PFSK-1 (cell line): ENCODE measurements around the gene FANCL.

Experiments used
- FOXP2 ChIP-seq: optimal IDR thresholded peaks from 2 replicates; pipeline ENCODE3; 2011; ENCODE audit warnings: borderline replicate concordance, control low read depth, inconsistent platforms; ENCODE audit not compliant: insufficient read depth; ENCODE audit errors: extremely low read length, extremely low read depth
- POLR2AphosphoS5 ChIP-seq: IDR thresholded peaks from 2 replicates; pipeline ENCODE4 v1.6.1; 2012; ENCODE audit warnings: low read depth, mild to moderate bottlenecking, control low read depth, low read length, moderate library complexity
- REST ChIP-seq, 2 experiments: IDR thresholded peaks; 2 replicates each; pipeline versions ENCODE4 v1.6.1 to v1.8.0; 2011 to 2012; ENCODE audit warnings: low read depth in 2 of 2, low read length in 2 of 2, control low read depth in 1 of 2, inconsistent platforms in 1 of 2, mild to moderate bottlenecking in 1 of 2, moderate library complexity in 1 of 2; ENCODE audit not compliant: insufficient read depth in 1 of 2
- SIN3A ChIP-seq: IDR thresholded peaks from 2 replicates; pipeline ENCODE4 v1.6.1; 2012; ENCODE audit warnings: mild to moderate bottlenecking, low read length, moderate library complexity, borderline replicate concordance; ENCODE audit not compliant: insufficient read depth
- TAF1 ChIP-seq: IDR thresholded peaks from 2 replicates; pipeline ENCODE4 v1.6.1; 2012; ENCODE audit warnings: low read length, control low read depth, borderline replicate concordance; ENCODE audit not compliant: insufficient read depth

FANCL gene

GRCh38 chr2:58237741-58238140, 3.4 kb downstream of the FANCL start:
- TF ChIP-seq SIN3A (no peak), FOXP2 (no peak), POLR2AphosphoS5 (no peak), TAF1 (no peak), REST (IDR thresholded peaks at IDR 0.05; ENCODE audit: insufficient read depth in 1 of 2, low read depth in 2 of 2, low read length in 2 of 2) (no peak)

- no peak for TF ChIP-seq REST (IDR thresholded peaks at IDR 0.05; ENCODE audit: insufficient read depth in 1 of 2, low read depth in 2 of 2, low read length in 2 of 2)
- TF ChIP-seq SIN3A = no peak
- no peak for TF ChIP-seq TAF1
- TF ChIP-seq POLR2AphosphoS5 = no peak
- TF ChIP-seq FOXP2 = no peak
Observed at GRCh38 chr2:58235984-58236383, 5.1 kb downstream of the FANCL start.

- TF ChIP-seq SIN3A (no peak), FOXP2 (no peak), POLR2AphosphoS5 (no peak), REST (IDR thresholded peaks at IDR 0.05; ENCODE audit: insufficient read depth in 1 of 2, low read depth in 2 of 2, low read length in 2 of 2) (no peak), TAF1 (no peak)
Observed at GRCh38 chr2:58235170-58235569, 6.0 kb downstream of the FANCL start.

GRCh38 chr2:58228299-58228698, 12.8 kb downstream of the FANCL start:
- TF ChIP-seq REST (IDR thresholded peaks at IDR 0.05; ENCODE audit: insufficient read depth in 1 of 2, low read depth in 2 of 2, low read length in 2 of 2) (no peak), POLR2AphosphoS5 (no peak), SIN3A (no peak), FOXP2 (no peak), TAF1 (no peak)
